Kidney (tissue), 14 donors: ENCODE data around the gene CLIP1. TPM values are rescaled to one million over a fixed set of nuclear protein-coding genes. Genes with fewer than 3 reads are reported as not detected.
A peak's percentile ranks its signal among the peaks of the same experiment; 100 is the strongest.

Experiments
- DNase-seq, 5 donors: peaks; one replicate each; pipeline ENCODE4 v3.0.0-alpha.2; 2013 to 2020
- FAIRE-seq: peaks from 2 replicates; lab custom pipeline; 2012; peaks lifted over from hg19 to GRCh38; lab: Jason Lieb, UNC
- H3K27ac ChIP-seq, 2 donors: one replicate each; pipeline ENCODE4 v1.7.0; 2013; ENCODE audit warnings: low read depth in 2 of 2, low read length in 2 of 2, inconsistent platforms in 1 of 2
- H3K27me3 ChIP-seq: one replicate; pipeline ENCODE4 v1.7.1; 2013; ENCODE audit warnings: low read length, inconsistent platforms; ENCODE audit not compliant: control insufficient read depth, insufficient read depth
- H3K36me3 ChIP-seq, 3 donors: one replicate each; pipeline versions ENCODE4 v1.7.0 to v1.7.1; 2013; ENCODE audit warnings: low read length in 3 of 3, control low read depth in 1 of 3, inconsistent platforms in 1 of 3; ENCODE audit not compliant: insufficient read depth in 3 of 3, control insufficient read depth in 2 of 3
- H3K4me1 ChIP-seq, 3 donors: one replicate each; pipeline versions ENCODE4 v1.7.0 to v1.7.1; 2013; ENCODE audit warnings: low read length in 3 of 3, inconsistent platforms in 1 of 3, low read depth in 1 of 3; ENCODE audit not compliant: control insufficient read depth in 2 of 3, insufficient read depth in 2 of 3
- H3K4me3 ChIP-seq, 3 donors: one replicate each; pipeline versions ENCODE4 v1.7.0 to v1.8.1; 2013; ENCODE audit warnings: low read length in 3 of 3, control low read depth in 1 of 3, inconsistent platforms in 1 of 3
- H3K9ac ChIP-seq, 3 donors: one replicate each; pipeline versions ENCODE4 v1.7.0 to v1.7.1; 2013; ENCODE audit warnings: low read length in 3 of 3, control low read depth in 1 of 3, inconsistent platforms in 1 of 3
- H3K9me3 ChIP-seq, 3 donors: one replicate each; pipeline versions ENCODE4 v1.7.0 to v1.7.1; 2013; ENCODE audit warnings: low read length in 3 of 3, control low read depth in 1 of 3, inconsistent platforms in 1 of 3; ENCODE audit not compliant: control insufficient read depth in 2 of 3, insufficient read depth in 1 of 3
- CTCF ChIP-seq: IDR thresholded peaks from 3 replicates; pipeline ENCODE4 v1.5.1; 2012; ENCODE audit warnings: mild to moderate bottlenecking, moderate library complexity, borderline replicate concordance; ENCODE audit not compliant: insufficient read depth; ENCODE audit errors: extremely low read depth
- intact Hi-C: fragments of 100-400 bp; cut with DNase I; formaldehyde crosslinking; loops from one replicate; pipeline ENCODE4 v1.11.1; 2022
- polyA plus RNA-seq: library from polyadenylated mRNA; stranded (reverse); fragments of 350-450 nt; fragmentation: Illumina TruSeq; extraction: RNeasy Lipid Tissue Mini Kit (QIAGEN cat#74804); gene quantifications from one replicate; pipeline ENCODE4 v1.2.3, GENCODE V29; 2014; ENCODE audit warnings: low read depth, low replicate concordance; ENCODE audit not compliant: insufficient read depth
- total RNA-seq: library from RNA; stranded (reverse); fragmentation: NEBNext Ultra II Directional; extraction: Animal tissue kit (Norgen Biotek cat#: 25700); gene quantifications from one replicate; pipeline ENCODE4 v1.2.1, GENCODE V29; 2021
- donor health status: control.
- donor health status: control.
- donor health status: control.
- donor health status: control.
- donor health status: control.
- donor health status: DM: yes; HTN: yes; CAD: no.
- donor health status: Normal renal cell carcinoma (clear cell type).

The CLIP1 gene
- total and polyA plus RNA-seq, 2 donors from 2014 or later = 14.5 to 85.3 TPM

GRCh38 chr12:122459211-122459610, 36.7 kb upstream of the CLIP1 start:
- no peaks in the 10 kb centered on the region for H3K9me3 ChIP-seq
- H3K36me3 ChIP-seq = no peaks in the 10 kb centered on the region
- no peak overlapping the region for H3K4me3 ChIP-seq
- FAIRE-seq (no peak), DNase-seq (peak; percentile 54 to 80 (median 60))
- no peak for TF ChIP-seq CTCF
- intact Hi-C loops = no loop called here
- no peaks in the 10 kb centered on the region for H3K27me3 ChIP-seq
- no peak overlapping the region for H3K9ac ChIP-seq
- H3K27ac ChIP-seq = peak overlapping the region in 1 of 2 donors; percentile 40
- H3K4me1 ChIP-seq = peaks cover 0 to 3% (median 0%) of the 10 kb centered on the region in 3 donors

GRCh38 chr12:122458105-122459035, 35.9 kb upstream of the CLIP1 start:
- no peak overlapping the region for H3K9ac ChIP-seq
- no peaks in the 10 kb centered on the region for H3K27me3 ChIP-seq
- H3K36me3 ChIP-seq = no peaks in the 10 kb centered on the region
- no peak for DNase-seq
- H3K27ac ChIP-seq = peak overlapping the region in 1 of 2 donors; percentile 17
- no peaks in the 10 kb centered on the region for H3K4me1 ChIP-seq
- H3K9me3 ChIP-seq = no peaks in the 10 kb centered on the region
- no peak overlapping the region for H3K4me3 ChIP-seq
- no peak for TF ChIP-seq CTCF
- no peak for FAIRE-seq
- intact Hi-C loops = no loop called here

- no peak for TF ChIP-seq CTCF
- intact Hi-C loops = no loop called here
- Histone ChIP-seq H3K27me3 (no peaks in the 10 kb centered on the region), H3K27ac (no peak overlapping the region), H3K36me3 (no peaks in the 10 kb centered on the region), H3K9me3 (no peaks in the 10 kb centered on the region), H3K4me1 (no peaks in the 10 kb centered on the region), H3K4me3 (no peak overlapping the region), H3K9ac (no peak overlapping the region)
- no peak for FAIRE-seq
- no peak for DNase-seq
Observed at GRCh38 chr12:122457627-122458026, 35.2 kb upstream of the CLIP1 start.
